ENCODE results near the gene RBM11. TPM values are rescaled to one million over a fixed set of nuclear protein-coding genes. Genes with fewer than 3 reads are reported as not detected.

RBM11 gene
- total RNA-seq, 3 donors from 2014 or later, result 5.6 TPM; not detected in 1

DNA sequence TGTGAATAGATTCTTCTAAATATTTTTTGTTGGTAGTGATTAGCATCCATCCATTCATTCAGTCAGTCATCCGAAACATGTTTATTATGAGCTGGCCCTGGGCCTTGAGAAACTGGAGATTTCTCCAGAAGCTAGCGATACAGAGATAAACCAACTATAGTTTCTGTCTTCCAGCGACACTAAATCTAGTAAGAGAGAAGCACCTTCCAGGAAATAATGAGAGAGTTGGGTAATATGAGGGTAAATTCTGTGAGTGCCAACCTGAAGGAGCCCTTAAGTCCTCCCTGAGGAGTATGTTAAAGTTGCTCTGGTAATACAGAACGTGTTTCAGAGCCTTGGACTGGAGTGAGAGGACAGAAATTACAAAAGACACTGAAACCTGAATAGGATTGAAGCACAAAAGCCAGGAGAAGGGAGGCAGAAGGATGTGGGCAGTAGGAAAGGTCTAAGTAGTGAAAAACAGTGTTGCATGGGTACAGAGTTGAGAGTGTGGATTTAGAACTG lies 59.8 kb downstream of the RBM11 start:
- H3K27me3 ChIP-seq, result no peaks in the 10 kb centered on the region
- no peaks in the 10 kb centered on the region for H3K4me1 ChIP-seq
- TF ChIP-seq, protein P1, sequence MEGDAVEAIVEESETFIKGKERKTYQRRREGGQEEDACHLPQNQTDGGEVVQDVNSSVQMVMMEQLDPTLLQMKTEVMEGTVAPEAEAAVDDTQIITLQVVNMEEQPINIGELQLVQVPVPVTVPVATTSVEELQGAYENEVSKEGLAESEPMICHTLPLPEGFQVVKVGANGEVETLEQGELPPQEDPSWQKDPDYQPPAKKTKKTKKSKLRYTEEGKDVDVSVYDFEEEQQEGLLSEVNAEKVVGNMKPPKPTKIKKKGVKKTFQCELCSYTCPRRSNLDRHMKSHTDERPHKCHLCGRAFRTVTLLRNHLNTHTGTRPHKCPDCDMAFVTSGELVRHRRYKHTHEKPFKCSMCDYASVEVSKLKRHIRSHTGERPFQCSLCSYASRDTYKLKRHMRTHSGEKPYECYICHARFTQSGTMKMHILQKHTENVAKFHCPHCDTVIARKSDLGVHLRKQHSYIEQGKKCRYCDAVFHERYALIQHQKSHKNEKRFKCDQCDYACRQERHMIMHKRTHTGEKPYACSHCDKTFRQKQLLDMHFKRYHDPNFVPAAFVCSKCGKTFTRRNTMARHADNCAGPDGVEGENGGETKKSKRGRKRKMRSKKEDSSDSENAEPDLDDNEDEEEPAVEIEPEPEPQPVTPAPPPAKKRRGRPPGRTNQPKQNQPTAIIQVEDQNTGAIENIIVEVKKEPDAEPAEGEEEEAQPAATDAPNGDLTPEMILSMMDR (IDR thresholded peaks at IDR 0.05), result no peak
- TF ChIP-seq POLR2AphosphoS5 (IDR thresholded peaks at IDR 0.05), result no peak
- TF ChIP-seq POLR2A (IDR thresholded peaks at IDR 0.05), result no peak
- intact Hi-C loops (cut with DNase I; ENCODE audit: low total_unique reads), result no loop called here
- no peaks in the 10 kb centered on the region for H3K9me3 ChIP-seq
- DNase-seq (ENCODE audit: low spot score in 2 of 2), result no peak
- no peak overlapping the region for H3K27ac ChIP-seq
- no peaks in the 10 kb centered on the region for H3K36me3 ChIP-seq
- no peak overlapping the region for H3K4me3 ChIP-seq

Other genes with a start within 250 kb of the RBM11 start
- gene LIPI, start 5.2 kb upstream of the RBM11 start, total RNA-seq, result not detected
- gene HSPA13, start 167.0 kb downstream of the RBM11 start, total RNA-seq, result 10 to 100 TPM; 13.9 to 20.9 (median 19.7) TPM

Data from breast epithelium (tissue), 4 donors.